ENCODE measurements around the gene FASN.

Gene FASN

DNA sequence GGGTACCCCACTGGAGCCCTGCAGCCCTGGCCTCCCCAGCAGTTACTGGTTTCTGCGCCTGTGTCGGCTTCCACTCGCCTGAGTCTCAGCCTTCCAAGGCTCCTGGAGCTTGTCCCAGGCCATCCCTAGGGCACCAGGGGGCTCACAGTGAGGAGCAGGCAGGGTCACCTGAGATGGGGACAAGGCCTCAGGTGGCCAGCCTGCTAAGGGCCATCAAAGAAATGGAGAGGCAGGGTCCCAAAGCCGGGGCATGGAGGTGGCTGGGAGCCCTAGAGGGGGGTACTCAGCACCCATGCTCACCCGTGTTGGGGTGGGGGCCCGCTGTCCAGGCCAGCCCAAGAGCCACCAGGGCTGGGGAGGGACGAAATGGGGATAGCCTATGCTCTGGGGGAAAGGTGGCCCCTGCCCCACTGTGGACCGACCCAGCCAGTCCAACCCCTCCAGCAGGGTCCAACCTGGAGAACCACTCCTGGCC is 1.3 kb downstream of the FASN start:
- peak overlapping the region; percentile 89 for H3K4me3 ChIP-seq (ENCODE audit: low read depth, low read length)
- DNase-seq, result no peak
- H3K36me3 ChIP-seq, result peaks cover 66% of the 10 kb centered on the region
- TF ChIP-seq, protein P1, sequence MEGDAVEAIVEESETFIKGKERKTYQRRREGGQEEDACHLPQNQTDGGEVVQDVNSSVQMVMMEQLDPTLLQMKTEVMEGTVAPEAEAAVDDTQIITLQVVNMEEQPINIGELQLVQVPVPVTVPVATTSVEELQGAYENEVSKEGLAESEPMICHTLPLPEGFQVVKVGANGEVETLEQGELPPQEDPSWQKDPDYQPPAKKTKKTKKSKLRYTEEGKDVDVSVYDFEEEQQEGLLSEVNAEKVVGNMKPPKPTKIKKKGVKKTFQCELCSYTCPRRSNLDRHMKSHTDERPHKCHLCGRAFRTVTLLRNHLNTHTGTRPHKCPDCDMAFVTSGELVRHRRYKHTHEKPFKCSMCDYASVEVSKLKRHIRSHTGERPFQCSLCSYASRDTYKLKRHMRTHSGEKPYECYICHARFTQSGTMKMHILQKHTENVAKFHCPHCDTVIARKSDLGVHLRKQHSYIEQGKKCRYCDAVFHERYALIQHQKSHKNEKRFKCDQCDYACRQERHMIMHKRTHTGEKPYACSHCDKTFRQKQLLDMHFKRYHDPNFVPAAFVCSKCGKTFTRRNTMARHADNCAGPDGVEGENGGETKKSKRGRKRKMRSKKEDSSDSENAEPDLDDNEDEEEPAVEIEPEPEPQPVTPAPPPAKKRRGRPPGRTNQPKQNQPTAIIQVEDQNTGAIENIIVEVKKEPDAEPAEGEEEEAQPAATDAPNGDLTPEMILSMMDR (IDR thresholded peaks at IDR 0.05; ENCODE audit: low read depth, low read length), result no peak
- H3K4me1 ChIP-seq, result peaks cover 21% of the 10 kb centered on the region
- H3K9me3 ChIP-seq, result peaks cover 4% of the 10 kb centered on the region; the same call in 1 of the 2 replicates
- no peaks in the 10 kb centered on the region for H3K27me3 ChIP-seq

GRCh38 chr17:82095777-82096708 is 2.0 kb downstream of the FASN start:
- Histone ChIP-seq H3K9me3 (peaks cover 4% of the 10 kb centered on the region; the same call in 1 of the 2 replicates), H3K36me3 (peaks cover 73% of the 10 kb centered on the region), H3K27me3 (no peaks in the 10 kb centered on the region), H3K4me3 (ENCODE audit: low read depth, low read length) (peak overlapping the region; percentile 89), H3K4me1 (peaks cover 15% of the 10 kb centered on the region)
- DNase-seq, result peak; percentile 15
- TF ChIP-seq, protein P1 (IDR thresholded peaks at IDR 0.05; ENCODE audit: low read depth, low read length), result no peak

DNA sequence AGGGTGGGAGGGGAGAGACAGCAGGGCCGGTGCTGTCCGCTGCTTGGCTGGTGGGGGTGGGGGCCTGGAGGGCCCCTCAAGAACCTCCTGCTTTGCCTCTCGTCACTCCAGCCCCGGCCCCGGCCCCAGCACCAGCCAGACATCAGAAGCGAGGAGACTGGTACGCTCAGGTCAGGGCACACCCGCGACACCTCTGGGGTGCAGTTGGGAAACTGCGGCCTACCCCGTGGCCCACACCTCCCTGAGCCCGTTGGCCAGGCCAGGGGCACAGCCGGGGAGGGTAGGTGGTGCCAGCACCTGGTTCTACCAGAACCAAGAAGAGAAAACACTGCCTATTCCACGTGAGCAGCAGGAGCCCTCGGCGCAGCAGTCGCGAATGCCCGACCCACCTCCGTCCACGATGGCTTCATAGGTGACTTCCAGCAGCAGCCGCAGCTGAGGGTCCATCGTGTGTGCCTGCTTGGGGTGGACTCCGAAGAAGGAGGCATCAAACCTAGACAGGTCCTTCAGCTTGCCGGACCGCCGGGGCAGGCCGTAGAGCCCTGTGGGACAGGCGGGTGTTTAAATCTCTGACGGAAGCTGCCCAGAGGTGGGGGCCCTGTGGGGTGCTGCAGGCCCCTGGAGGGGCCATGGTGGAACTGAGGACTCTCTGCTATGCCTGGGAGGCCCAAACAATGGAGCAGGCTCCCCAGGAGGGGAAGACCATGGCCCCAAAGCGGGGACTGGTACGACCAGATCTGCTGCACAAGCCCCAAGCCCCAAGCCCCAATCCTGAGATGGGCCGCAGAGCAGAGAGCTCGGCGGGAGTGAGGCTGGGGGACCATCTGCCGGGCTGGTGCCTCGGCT is 2.9 kb downstream of the FASN start:
- TF ChIP-seq, protein P1 (IDR thresholded peaks at IDR 0.05; ENCODE audit: low read depth, low read length), result no peak
- Histone ChIP-seq H3K9me3 (peaks cover 4% of the 10 kb centered on the region; the same call in 1 of the 2 replicates), H3K4me3 (ENCODE audit: low read depth, low read length) (peak overlapping the region; percentile 89; the same call in 1 of the 2 replicates), H3K27me3 (no peaks in the 10 kb centered on the region), H3K36me3 (peaks cover 82% of the 10 kb centered on the region), H3K4me1 (peaks cover 11% of the 10 kb centered on the region)
- DNase-seq, result peak; percentile 13

DNA sequence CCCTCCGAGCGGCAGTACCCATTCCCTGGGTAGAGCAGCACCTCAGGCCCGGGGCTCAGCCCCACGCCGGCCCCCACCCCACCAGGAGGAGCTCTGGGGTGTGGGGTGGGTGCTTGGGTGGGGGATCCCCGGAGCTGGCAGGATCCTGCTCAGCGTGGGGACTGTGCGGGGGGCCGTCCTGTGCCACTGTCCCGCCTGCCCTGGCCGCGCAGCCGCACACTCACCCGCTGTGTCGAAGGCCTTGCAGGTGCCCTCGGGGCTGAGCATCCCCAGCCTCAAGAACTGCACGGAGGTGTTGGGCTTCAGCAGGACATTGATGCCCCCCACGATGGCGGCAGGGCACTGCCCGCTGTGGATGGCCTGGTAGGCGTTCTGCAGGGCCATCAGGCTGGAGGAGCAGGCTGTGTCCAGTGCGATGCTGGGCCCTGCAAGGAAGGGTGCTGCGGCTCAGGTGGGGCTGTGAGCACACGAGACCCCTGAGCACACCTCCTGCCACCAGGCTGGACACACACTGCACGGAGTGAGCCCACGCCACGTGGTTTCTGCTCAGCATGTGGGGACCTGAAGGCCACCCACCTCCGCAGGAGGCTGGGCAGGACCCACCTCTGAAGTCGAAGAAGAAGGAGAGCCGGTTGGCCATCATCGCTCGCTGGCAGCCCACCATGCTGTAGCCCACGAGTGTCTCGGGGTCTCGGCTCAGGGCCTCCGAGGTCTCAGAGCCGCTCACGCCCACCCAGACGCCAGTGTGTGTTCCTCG is 4.9 kb downstream of the FASN start:
- H3K4me3 ChIP-seq (ENCODE audit: low read depth, low read length), result no peak overlapping the region
- H3K4me1 ChIP-seq, result no peaks in the 10 kb centered on the region; the same call in 1 of the 2 replicates
- peaks cover 94% of the 10 kb centered on the region for H3K36me3 ChIP-seq
- H3K27me3 ChIP-seq, result no peaks in the 10 kb centered on the region
- TF ChIP-seq, protein P1 (IDR thresholded peaks at IDR 0.05; ENCODE audit: low read depth, low read length), result no peak
- DNase-seq, result no peak
- H3K9me3 ChIP-seq, result no peaks in the 10 kb centered on the region

GRCh38 chr17:82092628-82092994 is 5.4 kb downstream of the FASN start:
- H3K4me1 ChIP-seq, result no peaks in the 10 kb centered on the region; the same call in 1 of the 2 replicates
- no peak for DNase-seq
- peaks cover 96% of the 10 kb centered on the region for H3K36me3 ChIP-seq

More at GRCh38 chr17:82092628-82092994, 5.4 kb downstream of the FASN start:
- no peaks in the 10 kb centered on the region for H3K9me3 ChIP-seq
- TF ChIP-seq, protein P1 (IDR thresholded peaks at IDR 0.05; ENCODE audit: low read depth, low read length), result no peak
- no peaks in the 10 kb centered on the region for H3K27me3 ChIP-seq
- H3K4me3 ChIP-seq (ENCODE audit: low read depth, low read length), result no peak overlapping the region
